ENCODE measurements around the gene FGD4.
"Not testable (repeated sequence)": the region's sequence is repeated elsewhere in the genome, so short reads cannot be mapped to it uniquely, and the experiment has no call there.

The FGD4 gene

GRCh38 chr12:32548691-32549281 lies 149.4 kb downstream of the FGD4 start:
- peak; percentile 90 for DNase-seq (ENCODE audit: extremely low read depth, low read depth)
- TF ChIP-seq CTCF (IDR thresholded peaks at IDR 0.05; ENCODE audit: low read depth, low read length), result no peak

- TF ChIP-seq CTCF (IDR thresholded peaks at IDR 0.05; ENCODE audit: low read depth, low read length), result no peak
- no peak for DNase-seq (ENCODE audit: extremely low read depth, low read depth)
These were observed 150.3 kb downstream of the FGD4 start for GRCh38 chr12:32549675-32550079.

- no peak for DNase-seq (ENCODE audit: extremely low read depth, low read depth)
- no peak for TF ChIP-seq CTCF (IDR thresholded peaks at IDR 0.05; ENCODE audit: low read depth, low read length)
These were observed 151.7 kb downstream of the FGD4 start for GRCh38 chr12:32551058-32551457.

- peak; percentile 86 for DNase-seq (ENCODE audit: extremely low read depth, low read depth)
- no peak for TF ChIP-seq CTCF (IDR thresholded peaks at IDR 0.05; ENCODE audit: low read depth, low read length)
These were observed 159.5 kb downstream of the FGD4 start for GRCh38 chr12:32558903-32559302.

- no peak for TF ChIP-seq CTCF (IDR thresholded peaks at IDR 0.05; ENCODE audit: low read depth, low read length)
- peak; percentile 28 for DNase-seq (ENCODE audit: extremely low read depth, low read depth)
These were observed 160.1 kb downstream of the FGD4 start for GRCh38 chr12:32559434-32559833.

- TF ChIP-seq CTCF (IDR thresholded peaks at IDR 0.05; ENCODE audit: low read depth, low read length), result no peak
- no peak for DNase-seq (ENCODE audit: extremely low read depth, low read depth)
These were observed 161.2 kb downstream of the FGD4 start for GRCh38 chr12:32560520-32560919.

GRCh38 chr12:32561931-32562341 lies 162.6 kb downstream of the FGD4 start:
- DNase-seq (ENCODE audit: extremely low read depth, low read depth), result peak; percentile 43
- TF ChIP-seq CTCF (IDR thresholded peaks at IDR 0.05; ENCODE audit: low read depth, low read length), result no peak

GRCh38 chr12:32562413-32562812 lies 163.1 kb downstream of the FGD4 start:
- DNase-seq (ENCODE audit: extremely low read depth, low read depth), result not testable (repeated sequence)
